GM18868 (cell line): ENCODE results near the gene UGT1A8.
"Not testable (repeated sequence)": the region's sequence is repeated elsewhere in the genome, so short reads cannot be mapped to it uniquely, and the experiment has no call there.

ENCODE experiments used
- ATAC-seq: cut with Tn5 transposase; IDR thresholded peaks from one replicate; pipeline ENCODE4 v1.9.1; 2021; ENCODE audit warnings: mild to moderate bottlenecking, moderate library complexity; ENCODE audit not compliant: unreplicated experiment

The UGT1A8 gene

GRCh38 chr2:233681521-233682099 lies 64.2 kb downstream of the UGT1A8 start, which contains the start of gene UGT1A7:
UGT1A7 (plus strand) TSS chr2:233681901; CDS start chr2:233681938, 37 bp downstream.
- no peak for ATAC-seq

GRCh38 chr2:233684640-233685039 lies 67.2 kb downstream of the UGT1A8 start:
- no peak for ATAC-seq

GRCh38 chr2:233686928-233687327 lies 69.5 kb downstream of the UGT1A8 start:
- no peak for ATAC-seq

GRCh38 chr2:233688341-233688740 lies 70.9 kb downstream of the UGT1A8 start:
- no peak for ATAC-seq

DNA sequence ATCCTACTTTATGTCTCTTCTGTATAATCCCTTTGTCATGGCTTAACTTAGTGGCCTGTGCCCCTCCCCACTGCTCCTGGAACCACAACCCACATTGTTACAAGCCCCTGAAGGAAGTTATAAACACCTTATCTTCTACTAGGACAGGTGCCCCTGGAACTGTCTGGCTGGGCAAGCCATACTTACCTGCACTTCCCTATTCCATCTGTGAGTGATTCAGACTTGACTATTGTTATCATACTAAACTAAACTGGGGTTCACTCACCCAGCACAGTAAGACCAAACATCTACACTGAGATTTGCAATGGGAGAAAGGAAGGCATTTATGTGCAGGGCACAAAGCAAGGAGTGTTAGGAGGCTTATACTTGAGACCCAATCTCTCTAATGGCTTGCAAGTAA lies 71.6 kb downstream of the UGT1A8 start:
- no peak for ATAC-seq

- ATAC-seq, result no peak
These were observed 72.1 kb downstream of the UGT1A8 start for GRCh38 chr2:233689501-233689900.

DNA sequence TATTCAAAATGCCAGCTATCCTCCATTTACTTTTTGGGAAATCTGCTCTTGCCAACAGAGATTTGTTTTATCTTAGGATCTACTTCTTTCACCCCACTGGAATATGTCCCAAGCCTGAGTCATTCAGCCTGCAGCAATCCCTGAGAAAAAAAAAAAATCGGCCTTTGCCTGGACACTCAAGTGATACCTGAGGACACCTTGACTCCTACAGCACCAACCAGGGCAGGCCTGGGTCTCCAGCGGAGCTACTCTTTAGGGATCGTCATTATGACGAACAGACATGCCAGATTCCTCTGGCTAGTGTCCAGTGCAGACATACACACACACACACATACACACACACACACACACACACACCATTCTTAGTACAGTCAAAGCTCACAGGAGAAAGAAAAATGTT lies 73.0 kb downstream of the UGT1A8 start:
- no peak for ATAC-seq

DNA sequence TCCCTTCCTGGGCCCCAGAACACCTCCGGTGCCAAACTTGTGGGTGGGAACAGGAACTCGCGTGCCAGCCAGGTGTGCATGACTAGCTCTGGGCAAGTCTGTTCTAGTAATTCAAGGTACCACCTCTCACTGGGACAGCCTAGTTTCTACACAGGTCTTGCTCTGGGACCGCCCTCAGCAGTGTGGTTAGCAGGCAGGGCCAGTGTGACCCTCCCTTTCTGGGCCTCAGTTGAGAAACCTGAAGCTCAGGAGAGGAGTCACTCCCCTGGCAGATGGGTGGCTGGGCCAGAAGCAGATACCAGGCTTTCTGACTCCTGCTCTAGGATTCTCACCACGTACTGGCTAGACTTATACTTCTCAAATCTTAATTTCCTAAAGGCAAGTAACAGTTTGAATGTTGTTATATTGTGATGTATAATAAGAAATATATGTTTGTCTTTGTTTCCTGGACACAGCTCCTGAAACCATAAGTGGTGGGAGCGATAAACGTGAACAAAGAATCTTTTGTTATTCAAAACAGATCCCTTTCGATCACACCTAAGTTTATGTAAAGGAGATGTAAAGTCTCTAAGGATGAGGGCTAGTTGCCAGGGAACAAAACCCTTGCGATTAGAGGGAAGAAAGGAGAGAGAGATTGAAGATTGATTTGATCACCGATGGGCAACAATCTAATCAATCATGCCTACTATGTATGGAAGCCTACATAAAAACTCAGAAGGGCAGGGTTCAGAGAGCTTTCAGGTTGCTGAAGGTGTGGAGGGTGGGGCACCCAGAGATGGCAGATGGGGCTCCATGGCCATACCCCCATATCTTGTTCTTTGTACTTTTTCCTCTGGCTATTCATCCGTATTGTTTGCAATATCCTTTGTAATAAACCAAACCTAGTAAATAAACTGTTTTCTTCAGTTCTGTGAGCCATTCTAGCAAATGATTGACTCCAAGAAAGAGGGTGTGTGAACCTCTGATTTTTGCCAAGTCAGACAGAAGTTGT lies 74.3 kb downstream of the UGT1A8 start:
- no peak for ATAC-seq

DNA sequence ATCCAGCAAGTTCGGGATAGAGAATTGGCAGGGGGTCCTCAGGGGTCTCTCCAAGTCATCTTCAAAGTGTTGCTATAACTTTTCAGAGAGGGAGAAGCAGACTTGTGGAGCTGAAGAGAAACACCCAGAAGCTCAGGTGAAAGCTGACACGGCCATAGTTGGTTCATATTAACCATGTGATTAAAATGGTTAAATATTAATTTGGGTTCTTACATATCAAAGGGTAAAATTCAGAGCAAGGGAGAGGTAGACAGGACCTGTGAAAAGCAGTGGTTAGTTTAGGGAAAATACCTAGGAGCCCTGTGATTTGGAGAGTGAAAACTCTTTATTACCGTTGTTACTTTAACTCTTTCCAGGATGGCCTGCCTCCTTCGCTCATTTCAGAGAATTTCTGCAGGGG lies 75.2 kb downstream of the UGT1A8 start, which contains the start of gene UGT1A6:
UGT1A6 (plus strand) TSS at position 243 of the 400 bp plus-strand sequence; CDS start at position 358, 115 bp downstream.
- no peak for ATAC-seq

GRCh38 chr2:233693963-233694362 lies 76.5 kb downstream of the UGT1A8 start:
- no peak for ATAC-seq

DNA sequence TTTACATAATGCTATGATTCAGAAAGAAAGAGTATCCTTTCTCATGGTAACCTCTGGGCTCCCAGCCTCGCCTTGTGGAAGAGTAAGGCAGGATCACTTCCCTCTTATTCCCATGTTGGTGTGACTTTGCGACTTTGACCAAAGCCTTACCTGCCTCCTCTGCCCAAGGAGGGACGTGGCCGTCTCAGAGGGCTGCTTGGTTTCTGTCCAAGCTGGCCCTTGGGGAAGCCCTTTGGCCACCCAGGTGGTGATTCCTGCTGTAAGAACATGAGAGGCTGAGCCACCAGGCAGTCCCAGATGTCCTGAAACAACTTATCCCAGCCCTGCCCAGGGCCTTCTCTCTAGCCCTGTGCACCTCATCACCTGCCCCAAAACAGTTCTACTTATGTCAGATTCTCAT lies 81.3 kb downstream of the UGT1A8 start:
- ATAC-seq, result no peak

GRCh38 chr2:233699424-233700027 lies 82.1 kb downstream of the UGT1A8 start:
- no peak for ATAC-seq

- ATAC-seq, result no peak
These were observed 82.7 kb downstream of the UGT1A8 start for GRCh38 chr2:233700028-233700635.

DNA sequence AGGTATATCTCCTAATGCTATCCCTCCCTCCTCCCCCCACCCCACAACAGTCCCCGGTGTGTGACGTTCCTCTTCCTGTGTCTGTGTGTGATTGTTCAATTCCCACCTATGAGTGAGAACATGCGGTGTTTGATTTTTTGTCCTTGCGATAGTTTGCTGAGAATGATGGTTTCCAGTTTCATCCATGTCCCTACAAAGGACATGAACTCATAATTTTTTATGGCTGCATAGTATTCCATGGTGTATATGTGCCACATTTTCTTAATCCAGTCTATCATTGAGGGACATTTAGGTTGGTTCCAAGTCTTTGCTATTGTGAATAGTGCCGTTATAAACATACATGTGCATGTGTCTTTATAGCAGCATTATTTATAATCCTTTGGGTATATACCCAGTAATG lies 83.4 kb downstream of the UGT1A8 start:
- ATAC-seq, result not testable (repeated sequence)

DNA sequence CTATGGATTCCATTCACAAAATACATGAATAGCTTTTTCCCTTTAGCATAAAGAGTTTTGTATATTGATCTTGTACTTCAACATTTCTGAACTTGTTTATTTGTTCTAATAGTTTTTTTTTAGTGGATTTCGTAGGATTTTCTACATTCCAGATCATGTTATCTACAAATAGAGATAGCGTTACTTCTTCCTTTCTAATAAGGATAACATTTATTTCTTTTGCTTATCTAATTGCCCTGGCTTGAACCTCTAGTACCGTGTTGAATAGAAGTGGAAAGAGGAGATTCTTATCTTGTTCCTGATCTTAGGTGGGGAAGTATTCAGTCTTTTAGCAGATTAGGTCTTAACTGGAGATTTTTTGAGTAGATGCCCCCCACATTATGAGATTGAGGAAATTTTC lies 84.8 kb downstream of the UGT1A8 start:
- no peak for ATAC-seq

DNA sequence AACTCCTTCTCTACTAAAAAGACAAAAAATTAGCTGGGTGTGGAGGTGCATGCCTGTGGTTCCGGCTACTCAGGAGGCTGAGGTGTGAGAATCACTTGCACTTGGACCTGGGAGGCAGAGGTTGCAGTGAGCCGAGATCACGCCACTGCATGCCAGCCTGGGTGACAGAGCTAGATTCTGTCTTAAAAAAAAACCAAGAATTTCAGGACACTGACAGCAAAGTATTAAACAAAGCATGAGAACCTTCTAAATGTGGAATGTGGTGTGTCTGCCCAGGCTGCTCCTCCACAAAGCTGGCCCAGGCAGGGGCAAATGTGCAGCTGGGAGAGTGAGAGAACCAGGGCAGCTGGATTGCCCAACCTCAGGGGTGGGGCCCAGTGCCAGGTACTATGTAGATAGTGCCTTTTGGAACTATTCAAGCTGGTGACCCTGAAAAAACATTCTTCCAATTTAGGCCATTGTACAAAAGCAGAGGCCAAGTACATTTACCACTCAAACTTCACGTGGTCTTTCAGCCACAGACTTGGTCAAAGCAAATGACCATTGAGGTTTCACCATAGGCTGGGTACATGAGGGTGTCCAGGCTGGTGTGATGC lies 88.6 kb downstream of the UGT1A8 start:
- ATAC-seq, result no peak

DNA sequence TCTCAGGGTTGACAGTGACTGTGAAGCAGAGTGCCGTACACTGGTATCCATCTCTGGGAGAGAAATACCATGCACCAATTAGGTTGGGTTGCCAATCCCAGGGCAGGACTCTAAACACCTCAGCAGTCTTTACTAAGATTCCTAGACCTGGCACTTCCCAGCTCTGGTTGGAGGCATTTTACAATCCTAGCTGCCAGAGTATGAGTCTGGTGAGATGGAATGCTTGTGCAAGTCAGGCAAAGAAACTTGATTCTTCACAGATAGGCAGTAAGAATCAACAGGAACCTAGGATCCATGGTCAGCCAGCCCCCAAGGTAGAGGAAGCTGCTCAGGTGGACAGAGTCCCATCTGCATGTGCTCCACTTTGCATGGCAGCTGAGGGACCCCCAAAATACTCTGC lies 89.3 kb downstream of the UGT1A8 start:
- ATAC-seq, result no peak

DNA sequence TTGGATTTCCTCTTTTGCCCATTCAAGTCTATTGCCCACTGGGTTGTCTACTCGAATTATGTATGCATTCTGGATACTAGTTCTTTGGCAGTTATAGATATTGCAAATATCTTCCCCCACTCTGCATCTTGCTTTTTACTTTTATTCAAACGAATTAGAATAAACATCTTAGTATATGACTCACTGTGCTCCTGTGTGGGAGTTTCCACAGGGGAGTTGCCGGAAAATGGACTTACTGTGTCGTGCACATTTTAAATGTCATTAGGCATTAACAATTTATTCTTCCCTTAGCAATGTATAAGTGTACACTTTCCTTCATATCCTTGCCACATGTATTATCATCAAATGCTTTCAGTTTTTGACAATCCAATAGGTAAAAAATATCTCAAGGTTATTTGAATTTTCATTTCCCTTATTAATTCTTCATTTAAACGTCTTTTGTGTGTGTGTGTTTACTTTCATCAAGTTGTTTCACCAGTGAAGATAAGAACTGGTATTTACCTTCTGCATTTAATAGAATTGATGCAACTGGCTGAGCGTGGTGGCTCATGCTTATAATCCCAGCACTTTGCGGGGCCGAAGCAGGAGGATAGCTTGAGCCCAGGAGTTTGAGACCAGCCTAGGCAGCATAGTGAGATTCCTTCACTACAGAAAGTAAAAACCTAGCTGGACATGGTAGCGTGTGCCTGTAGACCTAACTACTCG lies 90.7 kb downstream of the UGT1A8 start:
- ATAC-seq, result no peak

DNA sequence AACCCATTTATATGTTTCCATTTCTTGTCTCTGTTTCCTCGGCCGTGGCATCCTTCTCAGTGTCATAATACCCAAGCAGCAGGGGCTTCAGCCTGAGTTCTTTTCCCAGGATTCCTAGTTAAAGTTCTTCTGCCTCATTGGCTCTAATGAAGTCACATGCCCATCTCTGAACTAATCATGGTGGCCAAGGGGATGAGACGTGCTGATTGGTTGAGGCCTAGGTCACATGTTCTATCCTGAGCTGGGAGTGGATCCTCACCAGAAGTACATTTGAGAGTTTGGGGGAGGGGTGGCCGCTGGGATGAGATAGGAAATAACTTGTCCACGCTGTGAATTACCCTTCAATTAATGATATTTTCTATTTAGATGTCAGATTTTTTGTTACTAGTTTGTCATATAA lies 91.5 kb downstream of the UGT1A8 start:
- no peak for ATAC-seq

- ATAC-seq, result peak; percentile 62
These were observed 94.0 kb downstream of the UGT1A8 start for GRCh38 chr2:233711312-233712008.
